Stimulated activated CD8-positive, alpha-beta memory T cell treated with anti-CD3 and anti-CD28 coated beads, Interleukin-15, amount 100 ng/mL, for 4 hours (primary cell): ENCODE measurements around the gene TDG.
A peak's percentile ranks its signal among the peaks of the same experiment; 100 is the strongest.

Source experiments
- DNase-seq, 2 donors: peaks; one replicate each; pipeline ENCODE4 v3.0.0-alpha.2; 2020; ENCODE audit warnings: low read depth in 2 of 2

The TDG gene

DNA sequence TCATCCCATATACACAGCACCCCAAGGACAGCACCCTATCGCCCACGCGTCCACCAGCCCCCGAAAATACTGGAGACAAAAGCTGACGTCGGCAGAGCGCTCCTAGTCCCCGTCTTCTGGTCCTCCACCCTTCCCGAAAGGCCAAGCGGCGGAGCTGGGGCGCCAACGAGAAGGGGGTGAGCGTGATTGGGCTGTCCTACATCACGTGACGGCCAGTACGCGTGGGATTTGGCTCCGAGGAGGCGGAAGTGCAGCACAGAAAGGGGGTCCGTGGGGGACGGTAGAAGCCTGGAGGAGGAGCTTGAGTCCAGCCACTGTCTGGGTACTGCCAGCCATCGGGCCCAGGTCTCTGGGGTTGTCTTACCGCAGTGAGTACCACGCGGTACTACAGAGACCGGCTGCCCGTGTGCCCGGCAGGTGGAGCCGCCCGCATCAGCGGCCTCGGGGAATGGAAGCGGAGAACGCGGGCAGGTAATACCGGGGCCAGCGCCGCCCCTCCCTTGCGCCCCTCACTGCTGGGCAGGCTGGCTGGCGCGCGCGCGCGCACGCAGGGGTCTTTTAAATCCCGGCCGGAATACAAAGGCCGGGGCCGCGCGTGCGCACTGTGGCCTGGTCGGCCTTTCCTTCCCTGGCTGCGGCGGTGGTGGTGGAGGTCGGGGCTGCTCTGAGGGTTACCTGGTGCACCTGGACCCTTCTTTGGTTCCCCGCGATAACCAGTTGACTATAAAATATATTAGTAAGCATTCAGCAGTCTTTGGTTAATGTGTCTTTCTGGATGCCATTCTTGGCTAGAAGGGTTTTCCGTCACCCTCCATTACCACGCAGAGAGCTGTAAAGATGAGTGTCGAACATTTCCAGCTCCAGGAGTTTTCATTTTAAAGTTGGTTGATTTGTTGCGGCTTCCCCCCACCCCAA is at the start of gene TDG:
Gene TDG, plus strand, starts transcription at position 283 of the 915 bp plus-strand sequence. Its CDS starts 166 bp downstream, at position 449.
- DNase-seq: peak; percentile 94 to 98

DNA sequence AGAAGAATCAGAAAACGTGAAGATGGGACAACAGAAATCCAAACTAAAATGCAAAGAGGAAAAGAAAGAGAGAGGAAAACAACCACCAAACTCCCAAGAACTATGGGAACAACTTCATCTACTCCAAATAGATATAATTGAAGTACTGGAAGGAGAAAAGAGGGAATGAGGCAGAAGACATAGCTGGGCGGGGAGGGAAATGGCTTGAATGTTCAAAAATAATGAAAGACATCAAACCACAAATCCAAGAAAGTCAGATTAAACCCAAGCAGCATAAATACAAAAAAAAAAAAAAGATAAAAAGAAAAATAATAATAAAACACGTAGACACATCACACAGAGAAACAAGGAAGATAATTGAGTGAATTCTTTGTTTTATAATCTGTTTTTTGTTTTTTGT is 47.8 kb upstream of the TDG start:
- no peak for DNase-seq

DNA sequence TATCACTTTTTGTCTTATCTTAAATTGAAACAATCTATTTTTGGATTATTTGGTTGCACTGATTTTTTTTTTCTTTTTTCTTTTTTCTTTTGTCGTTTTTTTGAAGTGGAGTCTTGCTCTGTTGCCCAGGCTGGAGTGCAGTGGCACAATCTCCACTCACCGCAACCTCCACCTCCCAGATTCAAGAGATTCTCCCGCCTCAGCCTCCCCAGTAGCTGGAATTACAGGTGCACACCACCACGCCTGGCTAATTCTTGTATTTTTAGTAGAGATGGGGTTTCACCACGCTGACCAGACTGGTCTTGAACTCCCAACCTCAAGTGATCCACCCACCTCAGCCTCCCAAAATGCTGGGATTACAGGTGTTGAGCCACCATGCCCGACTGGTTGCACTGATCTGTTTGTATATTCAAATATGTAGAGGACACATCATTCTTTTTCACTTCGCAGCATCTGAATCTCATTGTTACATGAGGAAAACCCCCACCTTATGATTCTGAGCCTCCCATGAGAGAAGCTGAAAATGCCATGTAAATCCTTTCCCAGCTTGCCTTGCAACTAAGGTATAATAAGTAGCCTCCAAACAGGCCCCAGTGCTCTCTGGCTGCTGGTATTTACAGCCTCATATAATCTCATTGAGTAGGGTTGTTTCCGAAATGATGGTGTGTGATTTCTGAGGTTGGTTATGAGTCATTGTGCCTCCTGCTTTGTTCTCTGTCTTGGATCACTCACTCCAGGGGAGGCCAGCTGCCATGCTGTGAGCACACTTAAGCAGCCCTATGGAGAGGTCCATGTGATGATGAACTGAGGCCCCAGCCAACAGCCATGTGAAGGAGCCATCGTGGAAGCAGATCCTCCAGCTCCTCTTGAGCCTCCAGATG is 40.7 kb upstream of the TDG start:
- DNase-seq: peak in 1 of 2 donors; percentile 10

DNA sequence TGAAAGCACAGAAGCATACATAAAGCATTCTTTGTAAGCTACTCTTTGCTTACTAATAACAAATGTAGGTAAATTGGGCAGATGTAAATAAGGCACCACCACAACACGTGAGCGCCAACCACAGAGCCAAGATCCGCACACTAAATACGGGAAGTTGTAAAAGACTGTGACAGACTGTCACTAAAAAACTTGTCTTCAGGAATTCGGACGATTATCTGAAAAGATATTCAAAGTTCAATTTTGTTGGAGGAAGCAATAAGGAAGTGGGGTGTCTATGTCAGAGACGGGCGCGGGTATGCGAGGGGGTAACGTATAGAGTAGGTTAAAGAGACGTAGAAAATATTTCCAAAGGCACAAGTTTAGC is 37.0 kb upstream of the TDG start:
- peak in 1 of 2 donors; percentile 11 for DNase-seq

DNA sequence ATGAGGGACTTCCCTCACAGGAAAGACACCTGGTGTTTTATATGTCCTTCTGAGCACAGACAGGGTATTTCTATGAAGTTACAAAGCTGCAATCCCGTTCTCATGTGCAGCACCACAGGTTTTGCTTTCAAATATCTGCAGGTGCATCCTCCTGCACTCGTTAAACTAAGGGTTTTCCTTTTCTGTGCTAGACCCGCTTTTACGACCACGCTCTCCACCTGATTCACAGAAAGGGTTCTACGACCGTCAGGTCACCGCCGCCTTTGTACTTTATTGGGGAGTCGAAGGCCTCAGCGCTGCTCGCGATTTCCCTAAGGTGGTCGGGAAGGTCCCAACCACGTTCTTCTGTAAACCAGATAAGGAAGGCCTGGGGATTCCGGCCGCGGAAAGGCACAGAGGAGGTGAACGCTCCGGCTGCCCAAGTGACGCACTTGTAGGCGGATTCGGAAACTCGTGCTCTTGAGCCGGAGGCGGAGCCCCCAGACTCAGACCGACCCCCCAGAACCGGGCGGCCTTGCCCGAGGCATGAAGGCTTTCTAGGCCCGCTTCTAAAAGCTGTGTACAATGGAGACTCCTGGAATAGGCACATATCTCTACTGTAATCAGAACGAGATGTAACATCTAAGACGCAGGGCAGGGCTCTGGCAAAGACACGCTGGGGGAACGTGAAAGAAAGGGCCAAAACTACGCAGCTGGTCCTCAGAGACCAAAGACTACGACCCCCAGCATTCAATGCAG is 36.5 kb upstream of the TDG start:
- peak; percentile 65 to 76 for DNase-seq

DNA sequence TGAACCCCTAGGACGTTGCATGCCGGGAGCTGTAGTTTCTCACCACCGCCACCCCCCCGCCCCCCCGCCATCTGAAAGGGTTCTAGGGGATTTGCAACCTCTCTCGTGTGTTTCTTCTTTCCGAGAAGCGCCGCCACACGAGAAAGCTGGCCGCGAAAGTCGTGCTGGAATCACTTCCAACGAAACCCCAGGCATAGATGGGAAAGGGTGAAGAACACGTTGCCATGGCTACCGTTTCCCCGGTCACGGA is 36.0 kb upstream of the TDG start:
- no peak for DNase-seq

DNA sequence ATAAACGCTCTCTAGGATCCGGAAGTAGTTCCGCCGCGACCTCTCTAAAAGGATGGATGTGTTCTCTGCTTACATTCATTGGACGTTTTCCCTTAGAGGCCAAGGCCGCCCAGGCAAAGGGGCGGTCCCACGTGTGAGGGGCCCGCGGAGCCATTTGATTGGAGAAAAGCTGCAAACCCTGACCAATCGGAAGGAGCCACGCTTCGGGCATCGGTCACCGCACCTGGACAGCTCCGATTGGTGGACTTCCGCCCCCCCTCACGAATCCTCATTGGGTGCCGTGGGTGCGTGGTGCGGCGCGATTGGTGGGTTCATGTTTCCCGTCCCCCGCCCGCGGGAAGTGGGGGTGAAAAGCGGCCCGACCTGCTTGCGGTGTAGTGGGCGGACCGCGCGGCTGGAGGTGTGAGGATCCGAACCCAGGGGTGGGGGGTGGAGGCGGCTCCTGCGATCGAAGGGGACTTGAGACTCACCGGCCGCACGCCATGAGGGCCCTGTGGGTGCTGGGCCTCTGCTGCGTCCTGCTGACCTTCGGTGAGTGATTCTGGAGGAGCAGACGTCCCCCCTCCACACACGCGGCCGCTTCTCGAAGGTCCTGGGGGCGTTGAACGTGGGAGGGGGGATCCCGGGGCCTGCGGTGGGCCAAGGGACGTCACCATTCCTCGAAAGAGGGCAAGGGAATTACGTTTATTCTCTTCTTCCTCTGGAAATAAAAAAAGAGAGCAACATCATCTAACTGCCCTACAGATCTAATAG is 35.5 kb upstream of the TDG start, which contains the start of gene HSP90B1:
Gene HSP90B1, plus strand, starts transcription at position 377 of the 753 bp plus-strand sequence. Its CDS starts 106 bp downstream, at position 483.
- DNase-seq: peak; percentile 99 to 100

DNA sequence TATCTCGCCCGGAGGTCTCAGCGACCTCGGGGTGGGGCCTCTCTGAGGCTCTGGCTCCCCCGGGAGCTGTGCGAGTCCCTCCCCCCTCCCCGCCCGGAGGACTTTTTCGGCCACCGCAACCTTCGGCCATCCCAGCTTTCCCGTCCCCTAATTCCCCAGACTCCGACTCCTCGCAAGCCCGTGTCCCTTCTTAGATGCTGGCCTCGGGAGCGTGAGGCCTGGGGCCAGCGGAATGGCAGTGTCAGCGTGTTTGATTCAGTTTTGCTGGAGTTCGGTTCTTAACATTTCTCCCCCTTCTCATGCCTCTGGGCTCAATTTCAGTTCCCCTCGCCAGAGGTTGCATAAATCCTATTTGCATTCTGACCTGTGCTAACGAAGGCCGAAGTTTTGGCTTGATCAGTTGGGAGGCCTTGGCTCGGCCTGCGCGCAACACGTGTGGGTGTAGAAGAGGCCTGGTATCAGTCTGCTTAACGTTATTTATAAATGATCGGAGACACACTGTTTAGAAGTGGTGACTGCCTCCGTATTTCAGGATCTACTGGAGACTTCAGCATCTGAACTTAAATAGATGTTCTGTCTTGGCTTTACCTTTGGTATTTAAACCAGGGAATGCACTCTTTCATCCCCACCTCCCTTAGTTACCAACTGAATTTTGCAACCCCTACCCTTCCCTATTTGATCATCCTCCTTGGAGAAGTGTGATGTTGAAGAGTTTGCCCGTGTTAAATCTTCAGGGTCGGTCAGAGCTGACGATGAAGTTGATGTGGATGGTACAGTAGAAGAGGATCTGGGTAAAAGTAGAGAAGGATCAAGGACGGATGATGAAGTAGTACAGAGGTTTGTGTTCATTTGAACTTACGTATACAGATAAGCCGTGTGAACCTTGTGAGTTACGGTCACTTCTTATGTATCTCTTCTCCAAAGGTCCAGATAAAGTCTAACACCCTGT is 34.6 kb upstream of the TDG start:
- DNase-seq: peak; percentile 3 to 15

DNA sequence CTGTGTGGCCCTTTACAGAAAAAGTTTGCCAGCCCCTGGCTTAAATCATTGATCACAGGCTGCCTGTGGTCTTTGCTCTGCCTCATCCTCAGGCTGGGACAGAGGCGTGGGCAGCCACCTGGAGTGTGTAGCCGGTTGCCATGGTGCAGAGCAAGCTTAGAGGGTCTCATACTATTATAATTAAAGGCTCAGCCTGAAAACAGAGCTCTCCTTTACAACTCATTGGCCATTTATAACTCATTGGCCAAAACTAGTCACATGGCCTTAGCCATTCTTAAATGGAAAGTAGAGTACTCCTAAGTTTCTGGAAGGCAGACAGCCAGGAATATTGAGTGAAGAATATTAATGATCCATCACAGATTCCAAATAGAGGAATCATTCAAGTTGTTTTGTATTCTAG is 32.4 kb upstream of the TDG start:
- DNase-seq: no peak

DNA sequence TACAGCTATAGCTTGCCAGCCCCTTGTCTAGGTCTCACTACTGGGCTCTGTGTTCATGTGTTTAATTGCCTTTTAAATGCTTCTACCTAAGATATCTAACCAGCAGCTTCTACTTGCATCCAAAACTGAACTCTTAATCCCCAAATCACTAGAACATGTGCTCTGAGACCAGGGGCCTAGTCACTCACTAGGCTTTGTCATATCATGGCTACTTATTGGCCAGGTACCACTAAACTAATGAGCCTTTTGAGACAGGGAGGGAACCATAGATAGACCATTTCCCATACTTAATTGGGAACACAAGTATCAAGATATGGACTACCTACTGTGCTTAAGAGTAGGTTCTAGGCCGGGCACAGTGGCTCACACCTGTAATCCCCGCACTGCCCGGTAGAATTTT is 29.0 kb upstream of the TDG start:
- no peak for DNase-seq

DNA sequence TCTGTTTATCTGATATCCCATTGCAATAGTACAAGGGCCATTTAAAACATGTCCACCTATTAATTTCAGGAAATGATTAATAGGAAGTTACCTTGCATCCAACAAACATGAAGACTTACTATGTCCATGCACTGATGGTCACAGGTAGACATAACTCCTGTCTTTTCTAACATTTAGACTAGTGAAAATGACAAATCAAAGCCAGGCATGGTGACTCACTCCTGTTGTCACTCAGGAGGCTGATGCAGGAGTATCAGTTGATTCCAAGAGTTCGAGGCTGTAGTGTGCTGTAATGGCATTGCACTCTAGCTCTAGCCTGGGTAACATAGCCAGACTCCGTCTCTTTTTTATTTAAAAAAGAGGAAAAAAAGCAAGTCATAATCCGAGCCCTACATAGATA is 20.7 kb upstream of the TDG start:
- DNase-seq: no peak

DNA sequence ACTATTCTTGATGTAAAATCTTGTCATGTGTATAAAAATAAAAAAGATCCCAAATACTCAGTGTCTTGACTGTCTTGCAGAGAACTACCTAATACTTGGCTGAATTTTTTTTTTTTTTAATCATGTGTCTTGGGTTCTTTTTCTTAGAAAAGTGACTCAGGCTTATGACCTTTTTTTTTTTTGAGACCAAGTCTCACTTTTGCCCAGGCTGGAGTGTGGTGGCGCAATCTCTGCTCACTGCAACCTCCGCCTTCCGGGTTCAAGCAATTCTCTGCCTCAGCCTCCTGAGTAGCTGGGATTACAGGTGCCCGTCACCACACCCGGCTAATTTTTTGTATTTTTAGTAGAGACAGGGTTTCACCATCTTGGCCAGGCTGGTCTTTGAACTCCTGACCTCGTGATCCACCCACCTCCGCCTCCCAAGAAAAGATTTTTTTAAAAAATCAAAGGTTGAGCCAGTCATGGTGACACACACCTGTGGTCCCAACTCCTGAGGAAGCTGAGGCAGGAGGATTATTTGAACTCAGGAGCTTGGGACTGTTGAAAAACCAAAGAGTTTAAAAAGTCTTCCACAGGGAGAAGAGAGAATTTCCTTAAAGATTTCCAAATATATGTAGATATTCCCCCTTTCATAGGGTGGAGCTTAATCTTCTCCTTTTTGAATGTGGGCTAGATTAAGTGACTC is 17.7 kb upstream of the TDG start:
- DNase-seq: no peak

DNA sequence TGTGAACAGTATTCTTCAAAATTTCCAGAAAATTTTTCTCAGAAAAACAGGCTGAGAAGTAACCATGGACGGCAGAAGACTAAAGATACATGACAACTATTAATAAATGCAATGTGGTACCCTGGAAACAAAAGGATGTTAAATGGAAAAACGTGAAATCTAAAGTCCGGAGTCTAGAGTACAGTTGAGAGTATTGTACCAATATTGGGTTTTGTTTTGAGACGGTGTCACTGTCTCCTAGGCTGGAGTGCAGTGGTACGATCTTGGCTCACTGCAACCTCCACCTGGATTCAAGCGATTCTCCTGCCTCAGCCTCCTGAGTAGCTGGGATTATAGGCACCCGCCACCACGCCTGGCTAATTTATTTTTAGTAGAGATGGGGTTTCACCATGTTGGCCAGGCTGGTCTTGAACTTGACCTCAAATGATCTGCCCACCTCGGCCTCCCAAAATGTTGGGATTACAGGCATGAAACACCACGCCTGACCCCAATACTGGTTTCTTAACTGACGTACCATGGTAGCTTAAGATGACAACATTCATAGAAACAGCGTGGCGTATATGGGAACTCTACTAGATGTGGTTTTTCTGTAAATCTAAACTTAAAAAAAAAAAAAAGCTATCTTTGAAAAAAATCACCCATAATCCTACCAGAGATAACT is 16.8 kb upstream of the TDG start:
- DNase-seq: no peak

DNA sequence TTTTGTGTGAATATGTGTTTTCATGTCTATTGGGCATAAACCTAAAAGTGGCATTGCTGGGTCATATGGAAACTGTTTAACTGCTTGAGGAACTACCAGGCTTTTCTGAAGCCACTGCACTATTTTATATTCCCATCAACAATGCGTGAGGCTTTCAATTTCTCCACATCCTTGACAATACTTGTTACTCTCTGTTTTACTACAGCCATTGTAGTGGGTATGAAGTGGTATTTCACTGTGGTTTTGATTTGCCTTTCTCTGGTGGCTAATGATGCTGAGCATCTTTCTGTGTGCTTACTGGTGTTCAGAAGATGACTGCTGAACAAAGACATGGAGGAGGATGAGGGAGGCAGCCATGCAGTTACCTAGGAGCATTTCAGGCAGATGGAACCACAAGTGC is 13.2 kb upstream of the TDG start:
- no peak for DNase-seq

DNA sequence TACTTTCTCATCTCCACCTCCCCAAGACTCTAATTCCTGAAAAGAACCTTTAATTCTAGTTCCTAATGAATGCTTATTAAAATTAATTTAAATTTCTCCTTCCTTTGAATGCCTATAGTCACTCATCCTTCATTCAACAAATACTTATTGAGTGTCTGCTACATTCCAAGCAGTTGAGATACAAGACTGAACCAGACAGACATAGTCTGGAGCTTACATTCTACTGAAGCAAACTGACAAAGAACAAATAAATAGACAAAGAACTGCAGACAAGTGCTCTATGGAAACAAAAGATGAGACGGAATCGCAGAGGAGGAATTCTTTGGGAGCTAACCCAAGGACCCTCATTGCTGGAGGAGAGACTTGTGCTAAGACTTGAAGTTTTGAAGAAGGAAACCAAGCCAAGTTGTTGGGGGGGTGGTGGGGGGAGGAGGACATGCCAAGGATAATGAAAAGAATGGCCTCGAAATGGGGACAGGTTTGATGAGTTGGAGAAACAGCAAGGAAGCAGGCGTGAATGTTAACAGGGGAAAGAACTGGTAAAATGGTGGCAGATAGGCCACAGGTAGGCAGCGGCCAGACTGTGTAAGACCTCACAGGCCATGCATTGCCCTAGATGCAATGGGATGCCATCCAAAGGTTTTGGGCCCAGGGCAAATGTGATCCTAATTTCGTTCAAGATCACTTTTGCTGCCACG is 9.7 kb upstream of the TDG start:
- no peak for DNase-seq

DNA sequence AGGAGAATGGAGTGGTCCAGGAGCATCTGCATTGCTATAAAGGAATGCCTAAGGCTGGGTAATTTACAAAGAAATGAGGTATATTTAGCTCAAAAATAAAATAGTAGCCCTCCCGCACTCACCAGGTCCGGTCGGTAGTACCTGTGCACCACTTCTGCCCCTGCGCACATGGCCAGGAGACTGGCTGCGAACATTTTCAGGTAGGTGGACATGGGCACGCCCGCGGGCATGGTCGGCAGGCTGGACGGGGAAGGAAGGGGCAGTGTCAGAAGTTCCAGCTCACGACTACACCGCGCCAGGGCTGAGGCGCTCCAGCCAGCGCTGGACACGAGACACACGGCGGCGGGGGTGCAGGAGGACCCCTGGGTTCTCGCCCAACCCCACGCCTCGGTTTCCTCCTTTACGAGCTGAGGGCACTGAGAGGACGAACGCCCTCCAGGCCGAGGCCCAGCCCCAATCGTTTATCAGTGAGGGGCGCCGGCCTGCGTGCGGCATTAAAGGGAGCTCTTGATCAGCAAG is 9.1 kb upstream of the TDG start:
- no peak for DNase-seq

DNA sequence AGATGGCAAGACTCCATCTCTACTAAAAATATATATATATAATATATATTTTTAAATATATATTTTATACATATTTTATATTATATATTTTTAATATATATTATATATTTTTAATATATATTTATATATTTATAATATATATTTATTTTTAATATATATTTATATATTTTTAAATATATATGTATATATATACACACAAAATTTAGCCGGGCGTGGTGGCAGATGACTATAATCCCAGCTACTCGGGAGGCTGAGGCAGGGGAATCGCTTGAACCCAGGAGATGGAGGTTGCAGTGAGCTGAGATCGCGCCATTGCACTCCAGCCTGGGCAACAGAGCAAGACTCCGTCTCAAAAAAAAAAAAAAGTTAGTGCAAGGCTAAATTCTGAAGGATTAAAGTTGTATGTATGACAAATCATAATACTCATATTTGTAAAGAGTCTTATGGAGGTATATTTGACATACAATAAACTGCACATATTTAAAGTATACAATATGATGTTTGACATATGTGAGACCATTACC is 7.7 kb upstream of the TDG start:
- no peak for DNase-seq

DNA sequence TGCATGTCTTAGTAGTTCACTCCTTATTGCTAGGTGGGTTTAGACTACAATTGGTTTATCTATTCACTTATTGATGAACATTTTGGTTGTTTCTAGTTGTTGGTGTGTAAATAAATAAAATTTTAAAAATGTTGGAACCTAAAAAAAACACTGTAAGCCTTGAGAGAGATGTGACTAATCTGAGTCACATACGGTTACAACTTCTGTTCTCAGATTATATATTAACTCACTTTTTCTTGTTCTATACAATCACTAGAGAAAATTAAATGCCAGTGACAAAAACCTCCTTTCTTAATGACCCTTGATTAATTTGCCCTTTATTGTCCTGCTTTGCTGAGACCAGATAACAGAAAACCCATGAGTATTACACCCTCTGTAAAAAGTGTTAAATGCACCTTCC is 7.1 kb upstream of the TDG start:
- no peak for DNase-seq
